ENCODE results near the gene AGO1. TPM values are rescaled to one million over a fixed set of nuclear protein-coding genes. Genes with fewer than 3 reads are reported as not detected.

The AGO1 gene
- total and polyA plus RNA-seq, 2 of the 8 experiments (the other 6 are each of a cell fraction or from before 2014, with no cell fraction given), result 15.1 to 73.7 TPM

DNA sequence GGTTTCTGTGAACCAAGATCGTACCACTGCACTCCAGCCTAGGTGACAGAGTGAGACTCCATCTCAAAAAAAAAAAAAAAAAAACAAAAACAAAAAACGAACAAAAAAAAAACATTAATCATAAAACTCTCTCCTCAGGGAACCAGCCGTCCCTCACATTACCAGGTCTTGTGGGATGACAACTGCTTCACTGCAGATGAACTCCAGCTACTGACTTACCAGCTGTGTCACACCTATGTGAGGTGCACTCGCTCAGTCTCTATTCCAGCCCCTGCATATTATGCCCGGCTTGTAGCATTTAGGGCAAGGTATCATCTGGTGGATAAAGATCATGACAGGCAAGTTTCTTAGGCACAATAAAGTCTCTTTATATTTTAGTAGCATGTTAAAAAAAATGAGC lies 32.3 kb upstream of the AGO1 start (continued):
- TF ChIP-seq SUZ12 (IDR thresholded peaks at IDR 0.05; ENCODE audit: low read length) (no peak), SAP30 (IDR thresholded peaks at IDR 0.05; ENCODE audit: insufficient read depth, insufficient replicate concordance, low read length) (no peak)
